Endometrial microvascular endothelial cells (primary cell): Measurements from ENCODE around the gene ALK. TPM values are rescaled to one million over a fixed set of nuclear protein-coding genes. Genes with fewer than 3 reads are reported as not detected.

Experiments
- in situ Hi-C: cut with HindIII; loops from 2 replicates; pipeline ENCODE4 v1.10.0; 2017; ENCODE audit warnings: low sequenced_read_pairs, low pct_unique_long_range_greater_than_20kb; ENCODE audit errors: inconsistent ontology term
- total RNA-seq: library from RNA; depleted of rRNA; stranded (reverse); fragments of >200 nt; gene quantifications from one replicate; pipeline ENCODE4 v1.2.3, GENCODE V29; 2015; ENCODE audit errors: inconsistent ontology term

The ALK gene
- total RNA-seq, 1 donor from 2014 or later = not detected

GRCh38 chr2:29743516-29743915, 177.9 kb downstream of the ALK start:
- in situ Hi-C loops = no loop called here

DNA sequence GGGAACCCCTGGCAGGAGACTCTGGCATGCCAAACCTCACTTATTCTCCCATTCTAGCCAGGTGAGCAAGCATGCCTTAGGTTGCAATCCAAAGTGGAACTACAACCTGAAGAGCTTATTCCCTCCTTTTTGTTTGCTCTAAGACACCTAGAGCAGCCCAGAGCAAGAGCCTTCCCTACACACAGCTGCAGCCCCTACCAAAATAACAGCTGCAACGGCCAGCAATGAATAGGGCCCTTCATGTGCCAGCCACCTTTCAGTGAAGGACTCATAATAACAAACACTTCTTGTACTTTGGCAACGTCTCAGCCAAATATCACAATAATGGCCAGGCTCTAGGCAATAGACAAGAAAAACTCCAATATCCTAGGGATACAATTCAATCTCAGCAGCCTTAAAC, 178.7 kb downstream of the ALK start:
- in situ Hi-C loops = no loop called here

DNA sequence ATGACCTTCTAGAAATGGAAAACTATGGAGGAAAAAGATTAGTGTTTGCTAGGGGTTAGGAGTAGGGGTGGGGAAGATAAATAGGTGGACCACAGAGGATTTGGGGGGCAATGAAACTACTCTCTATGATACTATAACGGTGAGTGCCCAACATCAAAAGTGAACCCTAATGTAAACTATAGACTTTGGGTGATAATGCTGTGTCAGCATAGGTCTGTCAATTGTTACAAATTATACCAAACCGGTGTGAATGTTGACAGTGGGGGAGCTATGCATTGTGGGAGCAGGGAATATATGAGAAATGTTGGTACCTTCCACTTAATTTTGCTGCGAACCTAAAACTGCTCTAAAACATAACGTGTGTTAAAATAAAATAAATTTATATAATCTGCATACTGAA, 180.3 kb downstream of the ALK start:
- in situ Hi-C loops = no loop called here

GRCh38 chr2:29733965-29734364, 187.4 kb downstream of the ALK start:
- in situ Hi-C loops = no loop called here

- in situ Hi-C loops = no loop called here
These were observed 188.2 kb downstream of the ALK start for GRCh38 chr2:29733213-29733612.

DNA sequence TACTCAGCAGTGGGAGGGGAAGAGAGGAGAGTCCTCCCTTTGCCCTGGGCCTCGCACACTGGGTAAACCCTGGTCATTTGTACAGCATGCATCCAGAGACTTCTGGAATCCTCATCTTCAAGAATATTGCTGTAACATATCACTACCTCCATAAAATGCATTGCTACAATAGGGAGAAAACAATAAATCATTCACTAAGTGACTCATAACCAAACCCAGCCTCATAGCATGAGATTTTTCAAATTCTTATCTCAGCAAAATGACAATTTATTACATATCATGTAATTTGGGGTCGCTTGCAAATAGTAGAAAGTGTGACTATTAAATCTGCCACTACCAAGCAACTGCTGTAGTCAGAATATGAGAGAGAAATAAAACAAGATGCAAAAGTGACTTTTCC, 189.4 kb downstream of the ALK start:
- in situ Hi-C loops = no loop called here

GRCh38 chr2:29729932-29730331, 191.5 kb downstream of the ALK start:
- in situ Hi-C loops = no loop called here

GRCh38 chr2:29729401-29729800, 192.0 kb downstream of the ALK start:
- in situ Hi-C loops = no loop called here

DNA sequence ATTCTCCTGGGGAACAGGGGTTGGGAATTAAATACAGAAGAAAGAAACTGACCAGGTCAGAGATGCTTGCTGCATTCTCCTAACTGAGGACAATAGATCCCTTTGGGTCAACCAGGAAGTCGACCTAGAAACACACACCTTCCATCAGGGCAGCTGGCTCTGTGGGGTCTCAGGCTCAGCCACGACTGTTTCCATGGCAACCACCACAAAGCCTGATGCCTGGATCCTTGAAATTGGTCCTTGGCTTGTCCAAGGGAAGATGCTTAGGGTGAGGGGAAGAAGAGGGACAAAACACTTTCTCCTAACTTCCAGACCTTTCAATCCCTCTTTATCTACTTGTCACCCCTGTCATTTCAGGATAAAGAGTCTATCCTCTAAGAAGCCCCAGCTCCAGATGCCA, 194.4 kb downstream of the ALK start:
- in situ Hi-C loops = no loop called here

DNA sequence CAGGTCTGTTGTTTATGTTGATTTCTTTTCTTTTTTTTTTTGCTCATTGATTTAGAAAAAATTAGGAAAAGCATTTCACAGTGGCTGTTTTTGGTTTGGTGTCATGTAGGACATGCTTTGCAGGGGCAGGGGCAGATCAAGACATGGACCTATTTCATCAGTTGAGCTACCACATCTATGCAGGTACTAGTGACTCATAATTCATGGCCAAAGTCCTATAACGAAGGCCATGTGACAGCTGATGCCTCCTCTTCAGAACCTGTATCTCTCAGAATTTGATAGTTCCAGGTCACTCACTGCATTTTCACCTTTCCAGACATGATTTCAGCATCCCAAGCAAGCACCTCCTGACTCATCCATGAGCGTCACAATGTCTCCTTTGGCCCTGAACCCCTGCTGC, 195.8 kb downstream of the ALK start:
- in situ Hi-C loops = no loop called here

DNA sequence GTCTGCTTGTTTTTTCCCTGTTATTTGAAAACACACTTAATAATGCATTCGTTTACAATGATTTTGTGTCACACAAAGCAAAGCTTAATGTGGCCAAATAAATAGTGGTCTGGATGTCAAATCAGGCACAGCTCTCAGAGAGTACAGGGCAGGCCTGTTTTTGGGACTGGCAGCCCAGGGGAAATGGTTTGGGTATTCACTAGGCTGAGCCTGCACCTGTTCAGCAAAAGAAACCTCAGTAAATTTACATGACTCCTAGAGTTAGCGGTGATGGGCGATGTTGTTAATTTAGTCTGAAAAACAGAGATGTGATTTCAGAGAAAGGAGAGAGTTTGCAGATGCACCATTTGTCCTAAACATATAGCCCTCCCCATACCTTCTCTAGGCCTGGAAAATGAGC, 197.1 kb downstream of the ALK start:
- in situ Hi-C loops = no loop called here

- in situ Hi-C loops = no loop called here
These were observed 198.0 kb downstream of the ALK start for GRCh38 chr2:29723255-29724001.

DNA sequence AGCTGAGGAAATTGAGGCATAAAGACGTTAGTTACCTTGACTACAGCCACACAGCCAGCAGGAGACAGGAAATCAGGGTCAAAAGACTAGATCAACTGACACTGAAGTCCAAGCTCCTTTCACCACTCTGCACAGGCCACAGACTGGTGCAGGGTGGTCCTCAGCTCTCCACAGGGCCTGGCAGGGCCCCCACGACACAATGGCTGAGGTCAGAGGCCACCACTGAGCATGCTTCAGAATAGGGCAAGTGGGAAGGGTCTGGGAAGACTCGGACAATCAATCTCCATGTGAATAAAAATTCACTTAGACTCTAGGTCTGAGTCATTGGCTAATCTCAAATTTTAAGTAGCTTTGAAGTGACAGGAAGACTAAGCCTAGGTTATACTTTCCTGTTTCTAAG, 201.7 kb downstream of the ALK start:
- in situ Hi-C loops = no loop called here

- in situ Hi-C loops = no loop called here
These were observed 203.2 kb downstream of the ALK start for GRCh38 chr2:29718076-29718686.

DNA sequence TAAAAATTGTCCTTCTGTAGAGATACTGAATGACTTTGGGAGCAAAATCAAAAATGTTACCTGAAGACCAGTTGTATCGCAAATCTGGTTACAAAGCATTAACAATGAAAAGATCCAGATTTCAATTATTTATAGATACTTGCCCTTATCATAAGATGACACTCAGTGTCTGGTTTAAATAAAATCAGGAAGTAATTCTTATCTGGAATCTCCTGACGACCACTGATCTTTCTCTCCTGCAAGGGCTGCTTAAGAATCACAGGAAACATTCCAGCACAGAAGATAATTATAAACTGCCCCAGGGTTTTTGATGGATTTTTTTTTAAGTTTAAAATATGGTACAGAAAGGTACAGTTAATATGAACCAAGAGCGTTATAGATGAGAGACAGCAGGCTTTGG, 205.7 kb downstream of the ALK start:
- in situ Hi-C loops = no loop called here

DNA sequence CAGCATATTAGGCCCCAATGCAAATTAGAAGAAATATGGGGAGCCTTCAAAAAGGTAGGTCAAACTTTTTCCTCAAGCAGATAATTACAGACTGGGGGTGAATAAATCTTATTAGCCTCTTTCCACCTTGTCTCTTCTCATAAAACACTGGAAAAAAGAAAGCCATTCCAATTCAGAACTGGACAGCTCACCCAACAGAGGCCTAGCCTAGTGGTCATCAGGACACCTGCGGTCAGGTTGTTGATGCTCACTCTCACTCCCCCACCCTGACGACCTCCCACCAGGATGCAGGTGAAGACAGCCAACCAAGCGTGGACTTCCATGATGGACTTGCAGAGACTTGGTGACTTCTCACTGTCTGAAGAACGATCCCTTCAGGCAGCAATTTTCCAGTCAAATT, 207.1 kb downstream of the ALK start:
- in situ Hi-C loops = no loop called here

DNA sequence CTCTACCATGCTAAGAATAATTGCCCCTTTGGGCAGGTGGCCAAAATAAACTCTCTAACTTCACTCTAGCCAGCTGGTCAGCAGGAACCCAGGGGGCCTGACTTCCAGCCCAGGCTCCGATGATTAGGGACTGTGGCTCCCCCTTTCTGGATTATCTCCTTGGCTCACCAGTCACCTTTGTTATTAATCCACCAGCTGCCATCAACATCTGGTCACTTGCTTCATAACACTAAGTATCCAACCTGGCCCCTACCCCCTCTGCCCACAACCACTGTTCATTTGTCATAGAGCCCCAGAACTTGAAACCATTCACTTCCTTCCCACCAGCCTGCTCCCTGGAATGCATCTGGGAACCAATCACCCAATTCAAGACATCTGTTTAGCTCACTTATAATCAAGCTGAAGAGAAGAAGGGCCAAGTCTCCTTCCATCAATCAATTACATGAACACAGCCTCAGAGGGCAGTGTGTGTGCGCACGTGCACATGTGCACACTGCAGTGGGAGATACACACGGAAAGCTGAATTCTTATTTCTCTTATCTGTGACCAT, 215.1 kb downstream of the ALK start:
- in situ Hi-C loops = no loop called here

DNA sequence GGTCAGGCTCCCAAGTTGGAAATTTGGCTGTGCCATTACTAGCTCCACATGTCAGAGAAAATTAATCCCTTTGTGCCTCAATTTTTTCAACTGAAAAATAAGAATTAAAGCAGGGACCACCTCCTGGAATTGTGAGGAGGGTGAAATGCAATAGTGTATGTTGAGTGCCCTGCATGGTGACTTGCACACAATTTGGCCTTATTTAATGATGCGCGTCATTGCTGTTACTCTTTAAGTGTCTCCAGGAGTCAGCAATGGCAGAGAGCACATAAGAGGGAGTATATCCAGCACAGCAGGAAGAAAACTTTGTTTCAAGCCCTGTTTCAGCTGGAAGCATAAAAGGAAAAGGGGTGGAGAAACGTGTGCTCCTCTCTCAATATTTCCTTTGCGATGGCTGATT, 215.8 kb downstream of the ALK start:
- in situ Hi-C loops = no loop called here

DNA sequence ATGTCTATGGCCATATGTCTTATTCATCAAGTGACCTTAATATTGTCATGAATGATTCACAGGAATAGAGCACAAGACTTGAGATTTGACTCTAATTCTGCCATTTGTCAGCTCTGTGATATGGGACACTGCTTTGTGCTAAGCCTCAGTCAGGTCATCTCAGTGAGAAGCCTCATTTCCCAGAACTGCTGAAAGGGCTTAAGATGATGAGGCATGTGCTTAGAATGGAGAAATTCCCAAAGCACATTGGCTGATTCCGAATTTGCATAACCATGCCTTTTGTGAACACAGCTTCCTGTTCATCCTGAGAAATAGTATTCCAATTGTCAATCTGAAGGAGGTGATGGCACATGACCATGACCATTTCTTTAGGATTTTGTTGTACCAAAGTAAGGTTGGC, 218.1 kb downstream of the ALK start:
- in situ Hi-C loops = no loop called here

- in situ Hi-C loops = no loop called here
These were observed 219.1 kb downstream of the ALK start for GRCh38 chr2:29702276-29702675.

GRCh38 chr2:29700560-29700959, 220.8 kb downstream of the ALK start:
- in situ Hi-C loops = no loop called here
